Measurements from ENCODE around the gene SLC23A3. TPM values are rescaled to one million over a fixed set of nuclear protein-coding genes. Genes with fewer than 3 reads are reported as not detected.
A peak's percentile ranks its signal among the peaks of the same experiment; 100 is the strongest.

SLC23A3 gene
- total RNA-seq, 2 experiments from 2014 or later: 1.1 to 1.6 TPM

DNA sequence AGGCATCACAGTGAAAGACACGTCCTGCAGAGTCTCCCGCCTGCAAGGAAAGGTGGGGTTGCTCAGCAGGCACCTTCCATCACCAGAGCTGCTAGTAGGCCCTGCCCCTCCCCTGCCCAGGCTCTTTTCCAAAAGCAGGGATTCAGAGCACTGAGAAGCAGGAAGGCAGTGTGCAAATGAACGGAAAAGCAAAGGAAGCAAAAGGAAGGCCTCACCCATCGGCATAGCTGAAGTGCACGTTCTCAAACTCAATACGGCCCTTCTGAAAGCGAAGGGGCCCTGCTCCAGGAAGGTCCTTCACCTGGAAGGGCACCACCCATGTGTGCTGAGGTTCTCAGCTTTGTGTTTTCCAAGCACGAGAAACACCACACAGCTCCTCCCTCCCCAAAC lies 43.2 kb upstream of the SLC23A3 start:
- Mint-ChIP-seq H3K27me3 (no peaks in the 10 kb centered on the region), H3K4me3 (no peak overlapping the region), H3K27ac (no peak overlapping the region), H3K9me3 (no peaks in the 10 kb centered on the region), H3K36me3 (ENCODE audit: low read depth) (peaks cover 48% of the 10 kb centered on the region), H3K4me1 (ENCODE audit: low read depth) (peaks cover 46% of the 10 kb centered on the region)
- DNase-seq: no peak
- ATAC-seq: no peak
- intact Hi-C loops (cut with micrococcal nuclease): loop anchor here (5.0 kb wide), 1 partner anchor 51 kb away; the partner anchor contains the start of gene NHEJ1
- CTCF ChIA-PET: interaction anchor here (3.4 to 6.7 kb wide), 3 partner anchors 40 to 82 kb away, joined by 13 to 49 read pairs (median 22); partner anchors contain the start of genes NHEJ1 and SLC23A3
- TF ChIP-seq CTCF (IDR thresholded peaks at IDR 0.05): no peak
- POLR2A ChIA-PET: interaction anchor here (1.3 to 1.5 kb wide), 3 partner anchors 9 to 64 kb away, joined by 3 to 4 read pairs (median 3); no protein-coding TSS in a partner anchor

DNA sequence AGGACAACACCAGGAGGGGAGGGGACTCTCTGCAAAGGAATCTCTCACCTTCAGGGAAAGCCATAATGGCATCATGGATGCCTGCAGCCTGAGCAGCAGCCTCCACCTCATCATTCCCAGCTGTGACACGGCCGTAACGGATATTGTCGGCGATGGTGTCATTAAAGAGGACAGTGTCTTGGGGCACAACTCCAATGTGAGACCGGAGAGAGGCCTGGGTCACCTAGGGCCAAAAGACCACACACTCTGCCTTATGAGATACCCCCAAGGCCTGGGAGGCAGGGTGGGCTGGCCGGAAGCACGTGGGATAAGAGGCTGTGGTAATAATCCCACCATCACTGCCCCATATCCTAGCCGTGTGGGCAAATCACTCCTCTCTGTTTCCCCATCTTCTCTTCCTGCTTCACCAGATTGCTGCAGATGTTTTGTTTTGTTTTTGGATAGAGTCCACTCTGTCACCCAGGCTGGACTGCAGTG lies 41.1 kb upstream of the SLC23A3 start:
- Mint-ChIP-seq H3K27me3 (no peaks in the 10 kb centered on the region), H3K4me3 (no peak overlapping the region), H3K4me1 (ENCODE audit: low read depth) (peaks cover 43% of the 10 kb centered on the region), H3K9me3 (no peaks in the 10 kb centered on the region), H3K36me3 (ENCODE audit: low read depth) (peaks cover 44% of the 10 kb centered on the region), H3K27ac (peak overlapping the region; percentile 64)
- ChIA-PET POLR2A (interaction anchor here (2.0 kb wide), 1 partner anchor 39 kb away, joined by 7 read pairs; no protein-coding TSS in a partner anchor), CTCF (interaction anchor here (0.6 to 6.7 kb wide), 8 partner anchors 8 to 84 kb away, joined by 3 to 49 read pairs (median 4); partner anchors contain the start of genes NHEJ1 and SLC23A3)
- no peak for DNase-seq
- intact Hi-C loops (cut with micrococcal nuclease): loop anchor here (5.0 kb wide), 1 partner anchor 49 kb away; the partner anchor contains the start of gene NHEJ1
- ATAC-seq: no peak
- no peak for TF ChIP-seq CTCF (IDR thresholded peaks at IDR 0.05)

DNA sequence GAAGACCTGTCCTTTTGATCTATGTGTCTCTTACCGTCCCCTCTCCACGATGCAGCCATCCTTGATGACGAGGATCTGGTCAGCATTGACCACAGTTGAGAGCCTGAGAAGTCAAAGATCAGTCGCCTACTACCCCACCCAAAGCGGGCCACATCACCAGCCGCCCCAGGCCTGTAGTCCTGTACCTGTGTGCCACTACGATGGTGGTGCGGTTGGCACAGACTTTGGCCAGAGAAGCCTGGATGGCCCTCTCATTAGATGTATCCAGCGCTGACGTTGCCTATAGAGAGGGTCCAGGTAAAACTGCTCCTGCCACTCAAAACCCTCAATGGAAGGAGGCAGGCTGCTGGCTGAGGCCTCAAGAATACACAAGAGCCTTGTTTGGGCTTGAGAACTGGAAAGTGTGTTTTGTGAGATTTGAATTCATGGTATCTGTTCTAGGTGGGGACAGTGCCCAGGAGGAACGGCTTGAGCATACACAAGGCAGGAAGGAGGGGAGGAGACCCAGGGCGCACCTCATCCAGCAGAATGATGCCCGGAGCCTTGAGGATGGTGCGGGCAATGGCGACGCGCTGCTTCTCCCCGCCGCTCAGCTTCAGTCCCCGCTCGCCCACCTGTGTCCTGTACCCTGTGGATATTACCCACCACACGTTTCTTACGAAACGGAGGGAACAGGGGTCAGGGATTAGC lies 40.5 kb upstream of the SLC23A3 start:
- Mint-ChIP-seq H3K4me1 (ENCODE audit: low read depth) (peaks cover 44% of the 10 kb centered on the region), H3K4me3 (no peak overlapping the region), H3K27ac (peak overlapping the region; percentile 70), H3K36me3 (ENCODE audit: low read depth) (peaks cover 44% of the 10 kb centered on the region), H3K9me3 (no peaks in the 10 kb centered on the region), H3K27me3 (no peaks in the 10 kb centered on the region)
- ATAC-seq (no peak), DNase-seq (no peak)
- ChIA-PET POLR2A (interaction anchor here (1.3 to 2.0 kb wide), 4 partner anchors 9 to 50 kb away, joined by 4 to 9 read pairs (median 6); partner anchors contain the start of gene NHEJ1), CTCF (interaction anchor here (0.9 to 6.7 kb wide), 4 partner anchors 13 to 85 kb away, joined by 3 to 49 read pairs (median 13); partner anchors contain the start of genes NHEJ1 and SLC23A3)
- no peak for TF ChIP-seq CTCF (IDR thresholded peaks at IDR 0.05)
- intact Hi-C loops (cut with micrococcal nuclease): loop anchor here (5.0 kb wide), 1 partner anchor 48 kb away; the partner anchor contains the start of gene NHEJ1

- Mint-ChIP-seq H3K4me3 (no peak overlapping the region), H3K9me3 (peaks cover 2% of the 10 kb centered on the region), H3K4me1 (ENCODE audit: low read depth) (peaks cover 44% of the 10 kb centered on the region), H3K36me3 (ENCODE audit: low read depth) (peaks cover 44% of the 10 kb centered on the region), H3K27me3 (no peaks in the 10 kb centered on the region), H3K27ac (peak overlapping the region; percentile 70)
- no peak for ATAC-seq
- DNase-seq: no peak
- no peak for TF ChIP-seq CTCF (IDR thresholded peaks at IDR 0.05)
- ChIA-PET POLR2A (interaction anchor here (0.8 to 4.1 kb wide), 9 partner anchors 8 to 50 kb away, joined by 3 to 31 read pairs (median 4); partner anchors contain the start of genes ABCB6, NHEJ1 and TUBA4B), CTCF (interaction anchor here (1.4 to 6.7 kb wide), 7 partner anchors 29 to 151 kb away, joined by 3 to 49 read pairs (median 5); partner anchors contain the start of genes CNPPD1, GLB1L, NHEJ1 and SLC23A3)
- intact Hi-C loops (cut with micrococcal nuclease): loop anchor here (5.0 kb wide), 2 partner anchors 37 to 47 kb away; partner anchors contain the start of genes NHEJ1 and SLC23A3
Measured at GRCh38 chr2:219209236-219210195, 39.7 kb upstream of the SLC23A3 start.
